Colonic mucosa (tissue), 4 donors: ENCODE results near the gene KDF1. TPM values are rescaled to one million over a fixed set of nuclear protein-coding genes. Genes with fewer than 3 reads are reported as not detected.

Experiments used
- DNase-seq: peaks from one replicate; pipeline ENCODE4 v3.0.0-alpha.2; 2020
- H3K27ac ChIP-seq: fragments of 200-600 bp; one replicate; pipeline ENCODE4 v1.8.0; 2021
- H3K27me3 ChIP-seq: fragments of 200-600 bp; one replicate; pipeline ENCODE4 v1.8.0; 2021
- H3K36me3 ChIP-seq: fragments of 200-600 bp; one replicate; pipeline ENCODE4 v1.8.0; 2021
- H3K4me1 ChIP-seq: fragments of 200-600 bp; one replicate; pipeline ENCODE4 v1.8.0; 2021; ENCODE audit warnings: mild to moderate bottlenecking
- H3K4me3 ChIP-seq: fragments of 200-600 bp; one replicate; pipeline ENCODE4 v1.8.0; 2021
- H3K9ac ChIP-seq, 2 donors: one replicate each; pipeline ENCODE4 v1.7.0; 2013; ENCODE audit warnings: control low read depth in 2 of 2, low read depth in 2 of 2, low read length in 2 of 2
- H3K9me3 ChIP-seq: fragments of 200-600 bp; one replicate; pipeline ENCODE4 v1.8.0; 2021
- intact Hi-C: fragments of 100-400 bp; cut with DNase I; formaldehyde crosslinking; loops from one replicate; pipeline ENCODE4 v1.14.1; 2022
- total RNA-seq, 2 donors: library from RNA; stranded (reverse); fragmentation: NEBNext Ultra II Directional in 1 of 2; extraction: Animal tissue kit (Norgen Biotek cat#: 25700) in 1 of 2; gene quantifications; one replicate each; pipeline ENCODE4 v1.2.1, GENCODE V29; 2021
- TF ChIP-seq, protein P1 (sequence below): fragments of 200-600 bp; IDR thresholded peaks from one replicate; pipeline ENCODE4 v1.8.0; 2022; ENCODE audit warnings: antibody characterized with exemption, mild to moderate bottlenecking
- donor health status: healthy.
- donor health status: DM: no; HTN: no; CAD: no.
- donor health status: DM: no; HTN: no; CAD: no.

The KDF1 gene
- total RNA-seq, 2 donors from 2014 or later, result 23.2 to 27.3 TPM

DNA sequence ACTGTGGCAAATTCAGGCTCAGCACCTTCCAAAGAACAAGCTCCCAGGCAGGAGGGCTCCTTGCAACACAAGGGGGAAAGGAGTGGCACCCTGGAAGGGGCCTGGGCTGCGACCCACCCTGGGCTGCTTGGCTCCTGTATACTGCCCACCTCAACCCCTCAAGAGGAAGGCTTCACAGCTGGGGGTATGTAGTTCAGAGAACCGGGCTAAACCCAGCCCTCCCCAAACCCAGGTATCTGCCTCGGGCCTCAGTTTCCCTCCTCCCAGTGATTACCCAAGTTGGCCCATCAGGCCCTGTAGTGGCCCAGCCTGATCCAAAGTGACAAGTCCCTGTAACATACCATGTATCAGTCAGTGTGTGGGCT is 44.9 kb upstream of the KDF1 start:
- DNase-seq, result no peak
- Histone ChIP-seq H3K27me3 (no peaks in the 10 kb centered on the region), H3K9ac (no peak overlapping the region), H3K9me3 (no peaks in the 10 kb centered on the region), H3K27ac (no peak overlapping the region), H3K36me3 (no peaks in the 10 kb centered on the region), H3K4me1 (peaks cover 4% of the 10 kb centered on the region), H3K4me3 (no peak overlapping the region)
- TF ChIP-seq, protein P1, sequence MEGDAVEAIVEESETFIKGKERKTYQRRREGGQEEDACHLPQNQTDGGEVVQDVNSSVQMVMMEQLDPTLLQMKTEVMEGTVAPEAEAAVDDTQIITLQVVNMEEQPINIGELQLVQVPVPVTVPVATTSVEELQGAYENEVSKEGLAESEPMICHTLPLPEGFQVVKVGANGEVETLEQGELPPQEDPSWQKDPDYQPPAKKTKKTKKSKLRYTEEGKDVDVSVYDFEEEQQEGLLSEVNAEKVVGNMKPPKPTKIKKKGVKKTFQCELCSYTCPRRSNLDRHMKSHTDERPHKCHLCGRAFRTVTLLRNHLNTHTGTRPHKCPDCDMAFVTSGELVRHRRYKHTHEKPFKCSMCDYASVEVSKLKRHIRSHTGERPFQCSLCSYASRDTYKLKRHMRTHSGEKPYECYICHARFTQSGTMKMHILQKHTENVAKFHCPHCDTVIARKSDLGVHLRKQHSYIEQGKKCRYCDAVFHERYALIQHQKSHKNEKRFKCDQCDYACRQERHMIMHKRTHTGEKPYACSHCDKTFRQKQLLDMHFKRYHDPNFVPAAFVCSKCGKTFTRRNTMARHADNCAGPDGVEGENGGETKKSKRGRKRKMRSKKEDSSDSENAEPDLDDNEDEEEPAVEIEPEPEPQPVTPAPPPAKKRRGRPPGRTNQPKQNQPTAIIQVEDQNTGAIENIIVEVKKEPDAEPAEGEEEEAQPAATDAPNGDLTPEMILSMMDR, result no peak
- intact Hi-C loops, result no loop called here

DNA sequence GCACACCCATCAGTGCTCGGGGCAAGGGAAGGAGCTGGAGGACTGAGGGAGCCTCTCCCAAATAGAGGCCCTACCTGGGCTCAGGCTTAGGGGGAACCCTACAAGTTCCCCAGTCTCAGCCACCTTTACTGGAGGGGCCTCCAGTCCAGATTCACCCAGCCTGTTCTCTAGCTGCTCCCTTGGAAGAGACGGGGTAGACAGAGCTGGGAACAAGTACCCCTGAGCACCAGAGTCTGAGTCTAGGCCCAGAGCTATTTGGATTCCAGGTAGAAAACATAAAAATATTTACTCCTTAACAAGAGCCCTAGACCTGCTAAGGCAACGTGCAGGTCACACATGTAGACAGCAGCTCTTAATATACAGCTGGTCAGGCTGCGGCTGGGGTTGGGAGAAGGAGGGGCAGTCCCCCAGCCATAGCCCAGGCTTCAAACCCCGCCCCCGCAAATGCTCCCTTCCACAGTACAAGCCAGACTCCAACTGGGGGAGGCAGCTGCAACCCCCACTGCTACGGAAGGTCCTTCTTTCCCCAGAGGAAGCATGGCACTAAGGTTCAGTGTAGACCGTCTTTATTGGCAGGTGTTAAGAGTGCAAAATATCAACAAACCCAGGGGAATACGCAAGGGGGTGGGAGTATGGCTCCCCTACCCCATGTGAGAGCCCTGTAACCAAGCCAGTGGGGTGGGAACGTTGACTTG is 44.4 kb upstream of the KDF1 start:
- no peak for DNase-seq
- no peak overlapping the region for H3K4me3 ChIP-seq
- H3K4me1 ChIP-seq, result peaks cover 4% of the 10 kb centered on the region
- H3K36me3 ChIP-seq, result no peaks in the 10 kb centered on the region
- TF ChIP-seq, protein P1, result no peak
- no peaks in the 10 kb centered on the region for H3K27me3 ChIP-seq
- intact Hi-C loops, result no loop called here
- no peaks in the 10 kb centered on the region for H3K9me3 ChIP-seq
- H3K27ac ChIP-seq, result no peak overlapping the region
- H3K9ac ChIP-seq, result no peak overlapping the region

DNA sequence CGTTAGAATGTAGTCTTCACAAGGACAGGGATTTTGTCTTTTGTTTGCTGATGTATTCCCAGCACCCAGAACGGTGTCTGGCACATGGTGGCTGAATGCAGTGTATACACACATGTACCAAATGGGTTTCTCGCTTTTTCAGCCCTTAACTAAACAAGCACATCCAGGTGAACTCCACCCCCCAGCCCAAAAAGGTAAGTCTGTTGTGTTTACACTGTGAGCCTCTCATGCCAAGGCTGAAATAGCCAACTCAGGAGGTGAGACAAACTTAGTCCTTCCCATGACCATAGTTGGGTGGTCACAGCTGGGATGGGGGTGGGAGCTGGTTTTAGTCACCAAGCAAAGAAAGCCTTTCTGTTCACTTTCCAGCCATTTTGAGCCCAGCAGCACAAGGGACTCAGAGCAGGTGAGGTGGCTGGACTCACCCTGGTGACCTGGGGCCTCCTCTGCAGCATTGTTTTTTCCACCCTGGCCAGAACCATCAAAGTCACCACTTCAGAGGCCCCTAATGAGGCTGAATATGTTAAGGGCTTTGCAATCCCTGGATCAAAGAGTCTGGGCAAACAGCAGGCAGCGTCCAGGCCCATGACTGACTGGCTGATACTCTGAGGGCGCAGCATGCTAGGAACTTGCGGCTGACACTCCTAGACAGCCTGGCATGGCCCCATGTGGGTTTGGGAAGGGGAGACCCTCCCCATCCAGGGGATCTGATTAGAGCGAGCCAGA is 43.6 kb upstream of the KDF1 start:
- DNase-seq, result no peak
- no peak overlapping the region for H3K4me3 ChIP-seq
- no peaks in the 10 kb centered on the region for H3K9me3 ChIP-seq
- peaks cover 4% of the 10 kb centered on the region for H3K4me1 ChIP-seq
- intact Hi-C loops, result no loop called here
- H3K27ac ChIP-seq, result no peak overlapping the region
- no peaks in the 10 kb centered on the region for H3K36me3 ChIP-seq
- no peak overlapping the region for H3K9ac ChIP-seq
- no peaks in the 10 kb centered on the region for H3K27me3 ChIP-seq
- TF ChIP-seq, protein P1, result no peak

DNA sequence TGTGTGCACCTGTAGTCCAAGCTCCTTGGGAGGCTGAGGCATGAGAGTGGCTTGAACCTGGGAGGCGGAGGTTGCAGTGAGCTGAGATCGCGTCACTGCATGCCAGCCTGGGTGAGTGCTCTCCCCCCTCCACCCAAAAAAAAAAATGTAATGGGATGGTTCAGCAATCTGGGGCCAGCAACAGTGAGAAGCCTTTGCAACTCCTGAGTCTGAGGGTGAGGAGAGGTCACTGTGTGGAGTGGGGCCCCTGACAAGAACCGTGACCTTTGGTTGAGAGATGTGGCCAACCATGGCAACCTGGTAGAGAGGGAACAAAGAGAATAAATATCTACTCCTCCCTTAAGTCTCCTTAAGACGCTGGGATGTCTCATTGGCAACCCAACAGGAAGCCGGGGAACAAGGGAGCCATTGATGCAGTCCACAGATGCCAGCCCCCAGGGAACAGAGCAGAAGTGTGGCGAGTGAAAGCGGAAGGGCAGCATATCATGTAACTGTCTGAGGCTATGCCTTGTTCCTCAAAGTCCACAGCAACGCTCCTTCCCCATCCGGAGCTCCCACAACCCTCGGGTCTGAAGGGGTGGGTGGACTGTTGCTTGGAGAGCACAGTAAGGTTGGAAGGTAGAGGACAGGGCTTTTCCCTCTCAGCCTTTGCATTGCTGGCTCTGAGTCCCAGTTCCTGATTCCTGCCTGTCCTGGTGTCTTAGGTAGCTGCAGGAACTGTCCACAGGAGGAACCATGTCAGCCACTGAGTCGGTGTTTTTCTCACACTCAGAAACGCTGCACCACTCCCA is 41.5 kb upstream of the KDF1 start:
- H3K4me1 ChIP-seq, result no peaks in the 10 kb centered on the region
- H3K9ac ChIP-seq, result no peak overlapping the region
- intact Hi-C loops, result no loop called here
- H3K27ac ChIP-seq, result no peak overlapping the region
- no peaks in the 10 kb centered on the region for H3K9me3 ChIP-seq
- TF ChIP-seq, protein P1, result no peak
- H3K36me3 ChIP-seq, result no peaks in the 10 kb centered on the region
- peaks cover 1% of the 10 kb centered on the region for H3K27me3 ChIP-seq
- no peak overlapping the region for H3K4me3 ChIP-seq
- no peak for DNase-seq

DNA sequence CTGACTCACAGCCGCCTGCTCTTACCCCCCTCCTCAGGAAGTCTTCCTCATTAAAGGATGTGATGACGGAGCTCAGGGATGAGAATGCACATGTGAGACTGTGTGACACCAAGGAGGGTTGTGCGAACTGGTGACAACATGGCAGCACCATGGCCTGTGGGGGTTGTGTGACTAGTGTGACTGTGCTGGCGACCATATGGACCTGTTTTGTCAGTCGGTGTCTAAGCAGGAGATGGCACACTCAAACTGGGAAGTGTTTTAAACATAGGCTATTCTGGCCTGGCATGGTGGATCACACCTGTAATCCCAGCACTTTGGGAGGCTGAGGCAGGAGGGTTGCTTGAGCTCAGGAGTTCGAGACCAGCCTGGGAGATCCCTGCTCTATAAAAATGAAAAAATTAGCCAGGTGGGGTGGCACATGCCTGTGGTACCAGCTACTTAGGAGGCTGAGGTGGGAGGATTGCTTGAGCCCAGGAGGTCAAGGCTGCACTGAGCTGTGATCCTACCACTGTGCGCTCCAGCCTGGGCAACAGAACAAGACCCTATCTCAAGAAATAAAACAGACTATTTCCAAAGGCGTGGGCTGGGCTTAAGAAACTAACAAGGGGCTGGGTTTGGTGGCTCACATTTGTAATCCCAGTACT is 40.7 kb upstream of the KDF1 start:
- no peaks in the 10 kb centered on the region for H3K36me3 ChIP-seq
- no peaks in the 10 kb centered on the region for H3K4me1 ChIP-seq
- intact Hi-C loops, result no loop called here
- TF ChIP-seq, protein P1, result no peak
- peaks cover 9% of the 10 kb centered on the region for H3K27me3 ChIP-seq
- no peaks in the 10 kb centered on the region for H3K9me3 ChIP-seq
- no peak overlapping the region for H3K9ac ChIP-seq
- DNase-seq, result no peak
- no peak overlapping the region for H3K4me3 ChIP-seq
- no peak overlapping the region for H3K27ac ChIP-seq
